Measurements from ENCODE around the gene RGL3. TPM values are rescaled to one million over a fixed set of nuclear protein-coding genes. Genes with fewer than 3 reads are reported as not detected.

RGL3 gene
- total RNA-seq, 1 experiment from 2014 or later: 65.9 TPM

GRCh38 chr19:11401808-11402543 lies 17.1 kb downstream of the RGL3 start:
- Histone ChIP-seq H2BK120ac (ENCODE audit: low read depth, low read length, poor library complexity, severe bottlenecking) (no peak overlapping the region), H3K79me2 (ENCODE audit: insufficient read depth, low read length) (no peaks in the 10 kb centered on the region), H3T11ph (ENCODE audit: low read length) (no peak overlapping the region), H2BK15ac (ENCODE audit: low read depth, low read length) (no peak overlapping the region), H2AFZ (ENCODE audit: low read length) (no peak overlapping the region), H3K9ac (ENCODE audit: extremely low read depth, insufficient read length, low read length) (no peak overlapping the region), H2BK5ac (ENCODE audit: insufficient read length, low read length) (no peak overlapping the region), H3K79me1 (ENCODE audit: insufficient read depth, low read depth, low read length, poor library complexity, severe bottlenecking) (no peaks in the 10 kb centered on the region), H3K9me3 (ENCODE audit: control insufficient read depth, low read depth, low read length) (no peaks in the 10 kb centered on the region), H3K4me2 (ENCODE audit: insufficient read depth, insufficient read length, low read length) (no peak overlapping the region), H3K23ac (ENCODE audit: insufficient read length, low read depth, low read length) (no peak overlapping the region), H3K4me1 (ENCODE audit: insufficient read depth, low read length) (no peaks in the 10 kb centered on the region), H2BK20ac (ENCODE audit: low read depth, low read length, poor library complexity, severe bottlenecking) (no peak overlapping the region), H3K14ac (ENCODE audit: insufficient read depth, low read length) (no peak overlapping the region), H3K18ac (ENCODE audit: insufficient read length, low read depth, low read length) (no peak overlapping the region), H3K56ac (ENCODE audit: insufficient read length, low read depth, low read length) (no peak overlapping the region), H3K27ac (ENCODE audit: insufficient read length, low read depth, low read length) (no peak overlapping the region), H3K23me2 (ENCODE audit: insufficient read length, low read depth, low read length, poor library complexity, severe bottlenecking) (peaks cover 2% of the 10 kb centered on the region), H2BK12ac (ENCODE audit: insufficient read length, low read depth, low read length) (no peak overlapping the region), H4K5ac (ENCODE audit: insufficient read length, low read depth, low read length) (no peak overlapping the region), H4K8ac (replicated peaks; ENCODE audit: insufficient read length, low read depth, low read length) (no peak overlapping the region), H4K91ac (ENCODE audit: insufficient read length, low read depth, low read length) (no peak overlapping the region), H2AK5ac (ENCODE audit: insufficient read length, low read length) (no peak overlapping the region), H3K4ac (ENCODE audit: low read depth, low read length) (no peak overlapping the region), H3K27me3 (ENCODE audit: insufficient read depth, low read length) (no peaks in the 10 kb centered on the region), H4K20me1 (ENCODE audit: control insufficient read depth, insufficient read depth, insufficient read length) (no peaks in the 10 kb centered on the region)
- Mint-ChIP-seq H3K27ac (no peak overlapping the region), H3K36me3 (ENCODE audit: insufficient read depth in 1 of 3, low read depth in 3 of 3) (peaks cover 9 to 60% (median 50%) of the 10 kb centered on the region in 3 experiments; a peak in 6 of 7 replicates), H3K4me1 (peaks cover 2 to 6% of the 10 kb centered on the region in 2 experiments; a peak in 1 of 4 replicates), H3K27me3 (ENCODE audit: low read depth) (no peaks in the 10 kb centered on the region), H3K4me3 (no peak overlapping the region), H3K9me3 (no peaks in the 10 kb centered on the region)
- no CpG with 5 or more reads among the region's 9 CpGs for WGBS (ENCODE audit: extremely low coverage, insufficient read length, low lambda C conversion rate)
- no peak for DNase-seq
- TF ChIP-seq CTCF (conservative IDR thresholded peaks at IDR 0.05): no peak

Data from H9 (cell line).